Right lobe of liver (tissue), 6 donors: Measurements from ENCODE around the gene VDAC1. TPM values are rescaled to one million over a fixed set of nuclear protein-coding genes. Genes with fewer than 3 reads are reported as not detected.
"Not testable (repeated sequence)": the region's sequence is repeated elsewhere in the genome, so short reads cannot be mapped to it uniquely, and the experiment has no call there.

Experiments used
- ATAC-seq, 4 donors: fragments of 200-7000 bp; cut with Tn5 transposase; one replicate each; pipeline ENCODE4 v1.9.1; 2020; ENCODE audit warnings: mild to moderate bottlenecking in 4 of 4, moderate library complexity in 4 of 4
- DNase-seq, 3 donors: peaks; one replicate each; pipeline ENCODE4 v3.0.0-alpha.2; 2020
- H3K27ac ChIP-seq, 3 donors: fragments of 200-600 bp; one replicate each; pipeline ENCODE4 v1.8.0; 2022
- H3K27me3 ChIP-seq, 2 donors: fragments of 200-600 bp; one replicate each; pipeline ENCODE4 v1.8.0; 2022
- H3K36me3 ChIP-seq, 4 donors: fragments of 200-600 bp; sonication (generic) in 1 of 4; one replicate each; pipeline versions ENCODE4 v1.5.1 to v1.8.0; 2017 to 2022; ENCODE audit warnings: control low read depth in 1 of 4
- H3K4me1 ChIP-seq, 4 donors: fragments of 200-600 bp; sonication (generic) in 1 of 4; one replicate each; pipeline versions ENCODE4 v1.5.1 to v1.8.0; 2017 to 2022; ENCODE audit warnings: control low read depth in 1 of 4
- H3K4me3 ChIP-seq, 3 donors: fragments of 200-600 bp; one replicate each; pipeline ENCODE4 v1.8.0; 2022
- H3K9me3 ChIP-seq, 4 donors: fragments of 200-600 bp; sonication (generic) in 1 of 4; one replicate each; pipeline versions ENCODE4 v1.5.1 to v1.8.0; 2017 to 2022; ENCODE audit warnings: control low read depth in 1 of 4
- CTCF ChIP-seq, 4 donors: fragments of 200-600 bp in 3 of 4; fragments of 450-650 bp in 1 of 4; IDR thresholded peaks; one replicate each; pipeline versions ENCODE4 v1.5.1 to v1.8.0; 2016 to 2022; ENCODE audit warnings: antibody characterized with exemption in 4 of 4, mild to moderate bottlenecking in 2 of 4
- POLR2A ChIP-seq: fragments of 450-650 bp; IDR thresholded peaks from one replicate; pipeline ENCODE4 v1.6.1; 2017; ENCODE audit warnings: antibody characterized with exemption, mild to moderate bottlenecking
- WGBS: methylation state at CpG from one replicate; pipeline ENCODE4 v1.1.6; 2018; ENCODE audit warnings: low coverage, low lambda C conversion rate; ENCODE audit not compliant: insufficient coverage; ENCODE audit errors: missing lambda C conversion rate; 5-methylcytosine and 5-hydroxymethylcytosine counted together
- intact Hi-C, 2 donors: fragments of 100-400 bp; cut with DNase I; formaldehyde crosslinking; loops; one replicate each; pipeline versions ENCODE4 v1.11.2 to v1.14.1; 2022
- total RNA-seq, 6 experiments: library from RNA; depleted of rRNA in 2 of 6; stranded (reverse); fragments of >200 nt in 2 of 6; fragmentation: NEBNext Ultra II Directional in 3 of 6; extraction: Animal tissue kit (Norgen Biotek cat#: 25700) in 3 of 6; gene quantifications; one replicate each; pipeline versions ENCODE4 v1.1.0 to v1.2.4, GENCODE V29; 2016 to 2023
- donor health status: DM: no; HTN: yes; CAD: no.
- donor health status: DM: no; HTN: no; CAD: no.
- donor health status: DM: no; HTN: no; CAD: no.
- donor health status: DM: no; HTN: yes; CAD: no.
- donor health status: DM: no; HTN: yes; CAD: no.

Gene VDAC1
- total RNA-seq, 6 experiments from 2014 or later: 101 to 209 (median 128) TPM

GRCh38 chr5:133962131-133962530, 42.6 kb downstream of the VDAC1 start:
- intact Hi-C loops: no loop called here
- H3K4me1 ChIP-seq: peaks cover 0 to 4% (median 1%) of the 10 kb centered on the region in 4 donors
- H3K27ac ChIP-seq: no peak overlapping the region
- H3K4me3 ChIP-seq: no peak overlapping the region
- no peak for TF ChIP-seq POLR2A
- TF ChIP-seq CTCF (IDR thresholded peaks at IDR 0.05): no peak
- no peak for ATAC-seq
- DNase-seq: no peak
- no peaks in the 10 kb centered on the region for H3K27me3 ChIP-seq
- H3K9me3 ChIP-seq: no peaks in the 10 kb centered on the region
- H3K36me3 ChIP-seq: peaks cover 0 to 17% (median 0%) of the 10 kb centered on the region in 4 donors
- WGBS: 95% methylated on average over 2 of the region's 2 CpGs

- Histone ChIP-seq H3K4me1 (no peaks in the 10 kb centered on the region), H3K27me3 (no peaks in the 10 kb centered on the region), H3K36me3 (peaks cover 0 to 17% (median 0%) of the 10 kb centered on the region in 4 donors), H3K27ac (no peak overlapping the region), H3K9me3 (no peaks in the 10 kb centered on the region), H3K4me3 (no peak overlapping the region)
- TF ChIP-seq POLR2A: no peak
- no peak for TF ChIP-seq CTCF (IDR thresholded peaks at IDR 0.05)
- ATAC-seq: no peak
- WGBS: 89% methylated on average over 9 of the region's 11 CpGs
- intact Hi-C loops: no loop called here
- no peak for DNase-seq
These were observed 45.1 kb downstream of the VDAC1 start for GRCh38 chr5:133959643-133960042.

GRCh38 chr5:133957591-133957990, 47.2 kb downstream of the VDAC1 start:
- Histone ChIP-seq H3K27ac (no peak overlapping the region), H3K36me3 (peaks cover 0 to 17% (median 0%) of the 10 kb centered on the region in 4 donors), H3K4me3 (no peak overlapping the region), H3K4me1 (peaks cover 0 to 10% (median 3%) of the 10 kb centered on the region in 4 donors), H3K27me3 (no peaks in the 10 kb centered on the region), H3K9me3 (no peaks in the 10 kb centered on the region)
- TF ChIP-seq POLR2A (no peak), CTCF (IDR thresholded peaks at IDR 0.05) (no peak)
- WGBS: 91% methylated on average over 1 of the region's 1 CpG
- DNase-seq (no peak), ATAC-seq (no peak)
- intact Hi-C loops: no loop called here

GRCh38 chr5:133957080-133957479, 47.7 kb downstream of the VDAC1 start:
- intact Hi-C loops: no loop called here
- H3K4me1 ChIP-seq: peaks cover 0 to 12% (median 3%) of the 10 kb centered on the region in 4 donors
- DNase-seq (no peak), ATAC-seq (no peak)
- H3K36me3 ChIP-seq: peaks cover 0 to 17% (median 0%) of the 10 kb centered on the region in 4 donors
- H3K27me3 ChIP-seq: no peaks in the 10 kb centered on the region
- no peak overlapping the region for H3K27ac ChIP-seq
- H3K4me3 ChIP-seq: no peak overlapping the region
- TF ChIP-seq CTCF (IDR thresholded peaks at IDR 0.05) (no peak), POLR2A (no peak)
- 91% methylated on average over 4 of the region's 4 CpGs for WGBS
- no peaks in the 10 kb centered on the region for H3K9me3 ChIP-seq

GRCh38 chr5:133956196-133956595, 48.6 kb downstream of the VDAC1 start:
- WGBS: 100% methylated on average over 1 of the region's 1 CpG
- H3K9me3 ChIP-seq, H3K27ac ChIP-seq, DNase-seq, H3K4me3 ChIP-seq, ATAC-seq, intact Hi-C loops, H3K27me3 ChIP-seq: not testable (repeated sequence)
- H3K4me1 ChIP-seq: peaks cover 0 to 12% (median 3%) of the 10 kb centered on the region in 4 donors
- peaks cover 0 to 17% (median 0%) of the 10 kb centered on the region in 4 donors for H3K36me3 ChIP-seq
